ENCODE data around the gene TMCC1. TPM values are rescaled to one million over a fixed set of nuclear protein-coding genes. Genes with fewer than 3 reads are reported as not detected.

The TMCC1 gene
- total RNA-seq, 1 experiment from 2014 or later = 11.1 TPM

Other genes starting within 250 kb of the TMCC1 start
- gene TRH, start 81.0 kb upstream of the TMCC1 start, total RNA-seq (2014; rRNA removed; shearing (Covaris generic)) = not detected in 2 replicates
- gene ALG1L2, start 188.1 kb upstream of the TMCC1 start, total RNA-seq (2014; rRNA removed; shearing (Covaris generic)) = not detected in 2 replicates